Testis (tissue), 5 donors: ENCODE measurements around the gene RAB7B. TPM values are rescaled to one million over a fixed set of nuclear protein-coding genes. Genes with fewer than 3 reads are reported as not detected.
"Not testable (repeated sequence)": the region's sequence is repeated elsewhere in the genome, so short reads cannot be mapped to it uniquely, and the experiment has no call there.

Experiments
- DNase-seq: peaks from one replicate; pipeline ENCODE4 v3.0.0-alpha.2; 2019
- H3K27ac ChIP-seq, 2 donors: fragments of 200-600 bp; sonication (generic); one replicate each; pipeline ENCODE4 v1.5.1; 2019
- H3K27me3 ChIP-seq: fragments of 200-600 bp; sonication (generic); one replicate; pipeline ENCODE4 v1.5.1; 2019
- H3K36me3 ChIP-seq: fragments of 200-600 bp; sonication (generic); one replicate; pipeline ENCODE4 v1.5.1; 2017; ENCODE audit warnings: low read depth; ENCODE audit errors: missing control alignments
- H3K4me1 ChIP-seq: fragments of 200-600 bp; sonication (generic); one replicate; pipeline ENCODE4 v1.5.1; 2019
- H3K4me3 ChIP-seq, 2 donors: fragments of 200-600 bp; sonication (generic); one replicate each; pipeline ENCODE4 v1.5.1; 2017 to 2019
- H3K9me3 ChIP-seq: fragments of 200-600 bp; sonication (generic); one replicate; pipeline ENCODE4 v1.5.1; 2017
- POLR2A ChIP-seq: fragments of 450-650 bp; IDR thresholded peaks from one replicate; pipeline ENCODE4 v1.6.1; 2017; ENCODE audit warnings: antibody characterized with exemption, mild to moderate bottlenecking, moderate library complexity
- WGBS, 2 donors: methylation state at CpG; one replicate each; pipeline ENCODE4 v1.1.5; 2018; 5-methylcytosine and 5-hydroxymethylcytosine counted together
- intact Hi-C: fragments of 100-400 bp; cut with DNase I; formaldehyde crosslinking; loops from one replicate; pipeline ENCODE4 v1.15.1; 2023; ENCODE audit warnings: low total_unique reads
- long read RNA-seq, 2 donors: transcript quantifications; one replicate each; lab custom pipeline, GENCODE V29; 2026
- polyA plus RNA-seq: library from polyadenylated mRNA; stranded (reverse); fragments of 350-450 nt; fragmentation: Illumina TruSeq; extraction: RNeasy Lipid Tissue Mini Kit (QIAGEN cat#74804); gene quantifications from one replicate; pipeline ENCODE4 v1.2.3, GENCODE V29; 2014; ENCODE audit warnings: low read depth, low replicate concordance; ENCODE audit not compliant: insufficient read depth
- total RNA-seq, 2 donors: library from RNA; depleted of rRNA; stranded (reverse); fragments of >200 nt; gene quantifications; one replicate each; pipeline ENCODE4 v1.2.3, GENCODE V29; 2016
- TF ChIP-seq, protein P1 (sequence below), 3 experiments: fragments of 450-650 bp in 2 of 3; fragments of 200-600 bp in 1 of 3; sonication (generic) in 1 of 3; IDR thresholded peaks; one replicate each; pipeline ENCODE4 v1.5.1; 2016 to 2019; ENCODE audit warnings: antibody characterized with exemption in 3 of 3, mild to moderate bottlenecking in 2 of 3, moderate library complexity in 1 of 3

RAB7B gene
- 1 to 10 TPM; 1.7 to 8.4 TPM for total RNA-seq
- polyA plus RNA-seq, result 6.2 TPM
- long read RNA-seq, donor 1, partial matches to known transcripts, result 0 of 4 reads
- long read RNA-seq, donor 1, other reads (novel, unspliced or antisense), result 0 of 4 reads
- long read RNA-seq, donor 2, partial matches to known transcripts, result 0 of 1 reads
- long read RNA-seq, donor 2, other reads (novel, unspliced or antisense), result 0 of 1 reads

DNA sequence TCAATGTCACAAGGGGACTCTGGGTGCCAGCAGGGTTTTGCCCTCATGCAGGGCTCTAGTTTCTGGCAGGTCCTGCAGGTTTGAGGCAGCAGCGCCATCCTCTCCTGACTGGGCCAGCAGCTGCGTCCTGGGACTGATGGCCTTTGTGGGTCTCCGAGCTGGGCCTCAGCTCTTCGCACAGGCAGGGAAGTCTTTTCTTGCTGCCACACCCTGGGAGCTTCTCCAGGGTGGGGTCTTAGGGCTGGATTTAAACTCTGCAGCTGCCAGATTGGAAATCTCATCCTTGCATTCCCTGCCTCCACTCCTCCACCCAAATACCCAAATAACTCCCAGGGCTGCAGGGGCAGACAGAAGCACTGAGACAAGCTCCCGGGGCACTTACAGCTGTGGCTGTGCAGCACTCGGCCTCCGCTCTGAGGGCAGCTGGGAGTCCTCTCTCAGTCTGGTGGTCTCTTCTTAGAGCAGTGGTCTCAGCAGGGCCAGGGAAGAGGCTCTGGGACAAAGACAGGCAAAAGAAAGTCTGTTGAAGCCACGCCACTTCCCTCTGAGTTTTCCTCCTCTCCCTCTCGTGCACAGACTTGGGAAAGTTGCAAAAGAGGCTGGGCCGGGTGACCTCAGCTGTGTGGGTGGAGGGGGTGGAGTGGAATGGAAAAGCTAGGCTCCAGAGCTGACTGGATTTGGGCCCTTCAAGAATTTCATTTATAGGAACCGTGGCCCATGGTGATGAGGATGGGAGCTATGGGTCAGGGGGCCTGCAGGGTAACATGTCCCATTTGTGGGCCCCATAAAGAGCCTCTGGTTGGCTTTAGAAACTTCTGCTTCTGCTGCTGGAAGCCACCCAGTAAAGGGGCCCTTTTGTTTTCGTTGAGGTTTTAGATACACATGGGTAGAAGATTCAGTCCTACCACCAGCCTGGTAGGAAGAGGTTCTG lies at the start of gene RAB7B:
RAB7B (minus strand) TSS at position 525 of the 931 bp plus-strand sequence. CDS start 9,260 bp downstream, outside the sequence.
- H3K27me3 ChIP-seq, result no peaks in the 10 kb centered on the region
- WGBS, 2 donors, result 27 to 44% methylated on average over 5 to 12 of the region's 12 CpGs
- intact Hi-C loops, result no loop called here
- no peak within 1 kb of the TSS for H3K4me3 ChIP-seq
- TF ChIP-seq, protein P1, sequence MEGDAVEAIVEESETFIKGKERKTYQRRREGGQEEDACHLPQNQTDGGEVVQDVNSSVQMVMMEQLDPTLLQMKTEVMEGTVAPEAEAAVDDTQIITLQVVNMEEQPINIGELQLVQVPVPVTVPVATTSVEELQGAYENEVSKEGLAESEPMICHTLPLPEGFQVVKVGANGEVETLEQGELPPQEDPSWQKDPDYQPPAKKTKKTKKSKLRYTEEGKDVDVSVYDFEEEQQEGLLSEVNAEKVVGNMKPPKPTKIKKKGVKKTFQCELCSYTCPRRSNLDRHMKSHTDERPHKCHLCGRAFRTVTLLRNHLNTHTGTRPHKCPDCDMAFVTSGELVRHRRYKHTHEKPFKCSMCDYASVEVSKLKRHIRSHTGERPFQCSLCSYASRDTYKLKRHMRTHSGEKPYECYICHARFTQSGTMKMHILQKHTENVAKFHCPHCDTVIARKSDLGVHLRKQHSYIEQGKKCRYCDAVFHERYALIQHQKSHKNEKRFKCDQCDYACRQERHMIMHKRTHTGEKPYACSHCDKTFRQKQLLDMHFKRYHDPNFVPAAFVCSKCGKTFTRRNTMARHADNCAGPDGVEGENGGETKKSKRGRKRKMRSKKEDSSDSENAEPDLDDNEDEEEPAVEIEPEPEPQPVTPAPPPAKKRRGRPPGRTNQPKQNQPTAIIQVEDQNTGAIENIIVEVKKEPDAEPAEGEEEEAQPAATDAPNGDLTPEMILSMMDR (IDR thresholded peaks at IDR 0.05), result no peak
- TF ChIP-seq POLR2A, result no peak
- H3K36me3 ChIP-seq, result no peaks in the 10 kb centered on the region
- peak; percentile 80 for DNase-seq
- H3K9me3 ChIP-seq, result no peaks in the 10 kb centered on the region
- peaks cover 17% of the 10 kb centered on the region for H3K4me1 ChIP-seq
- peak within 1 kb of the TSS in 1 of 2 donors; percentile 65 for H3K27ac ChIP-seq

GRCh38 chr1:206052231-206052865 lies 49.2 kb upstream of the RAB7B start:
- H3K36me3 ChIP-seq, intact Hi-C loops, H3K4me1 ChIP-seq, H3K4me3 ChIP-seq, H3K27me3 ChIP-seq, H3K27ac ChIP-seq, DNase-seq, H3K9me3 ChIP-seq: not testable (repeated sequence)
- 91 to 98% methylated on average over 6 of the region's 8 CpGs for WGBS, 2 donors

DNA sequence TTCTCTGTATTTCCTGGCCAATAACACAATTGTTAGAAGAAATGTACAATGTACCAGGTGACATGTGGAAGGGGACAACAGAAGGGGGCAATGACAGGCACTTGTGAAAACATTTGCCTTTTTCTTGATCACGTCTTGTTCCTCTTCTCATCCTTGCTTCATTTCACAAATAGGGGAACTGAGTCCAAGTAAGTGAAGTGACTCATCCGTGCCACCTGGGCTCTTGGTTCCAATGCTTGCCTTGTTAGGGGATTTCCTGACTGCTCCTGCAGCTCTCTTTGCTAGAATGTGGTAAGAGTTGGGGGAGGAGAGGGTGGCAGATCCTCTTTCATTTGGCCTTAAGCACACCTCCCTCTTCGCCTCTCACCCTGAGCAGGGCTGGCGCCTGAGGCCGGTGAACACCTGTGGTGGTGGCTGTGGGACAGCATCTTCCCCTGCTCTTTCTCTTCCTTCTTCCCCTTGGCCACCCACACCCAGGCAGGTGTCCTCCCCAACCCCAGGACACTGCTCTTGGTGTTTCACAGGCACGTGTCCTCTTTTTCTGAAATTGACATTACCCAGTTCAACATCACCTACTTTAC lies 47.5 kb upstream of the RAB7B start:
- Histone ChIP-seq H3K4me3 (no peak overlapping the region), H3K4me1 (no peaks in the 10 kb centered on the region), H3K27me3 (no peaks in the 10 kb centered on the region), H3K27ac (no peak overlapping the region), H3K9me3 (no peaks in the 10 kb centered on the region), H3K36me3 (no peaks in the 10 kb centered on the region)
- TF ChIP-seq POLR2A, result no peak
- TF ChIP-seq, protein P1 (IDR thresholded peaks at IDR 0.05), result no peak
- intact Hi-C loops, result no loop called here
- 87 to 94% methylated on average over 6 of the region's 6 CpGs for WGBS, 2 donors
- no peak for DNase-seq

- no peaks in the 10 kb centered on the region for H3K9me3 ChIP-seq
- no peaks in the 10 kb centered on the region for H3K4me1 ChIP-seq
- H3K36me3 ChIP-seq, result no peaks in the 10 kb centered on the region
- intact Hi-C loops, result no loop called here
- no peak for DNase-seq
- no peak overlapping the region for H3K27ac ChIP-seq
- TF ChIP-seq, protein P1 (IDR thresholded peaks at IDR 0.05), result no peak
- TF ChIP-seq POLR2A, result no peak
- 87 to 89% methylated on average over 3 of the region's 3 CpGs for WGBS, 2 donors
- no peaks in the 10 kb centered on the region for H3K27me3 ChIP-seq
- no peak overlapping the region for H3K4me3 ChIP-seq
Observed at GRCh38 chr1:206049919-206050600, 46.9 kb upstream of the RAB7B start.
